Activated CD8-positive, alpha-beta memory T cell treated with anti-CD3 and anti-CD28 coated beads for 1 hour (primary cell): ENCODE data around the gene PATJ.
A peak's percentile ranks its signal among the peaks of the same experiment; 100 is the strongest.
"Not testable (repeated sequence)": the region's sequence is repeated elsewhere in the genome, so short reads cannot be mapped to it uniquely, and the experiment has no call there.

ENCODE experiments used
- DNase-seq, 2 donors: peaks; one replicate each; pipeline ENCODE4 v3.0.0-alpha.2; 2020; ENCODE audit warnings: low read depth in 1 of 2; ENCODE audit errors: extremely low read depth in 1 of 2

PATJ gene

GRCh38 chr1:62144238-62144831 lies 402.1 kb downstream of the PATJ start:
- DNase-seq: no peak

GRCh38 chr1:62159940-62160348 lies 417.7 kb downstream of the PATJ start:
- DNase-seq: no peak

GRCh38 chr1:62161711-62162110 lies 419.4 kb downstream of the PATJ start:
- DNase-seq: no peak

- DNase-seq: not testable (repeated sequence)
Observed at GRCh38 chr1:62170380-62170779, 428.1 kb downstream of the PATJ start.

- peak in 1 of 2 donors; percentile 3 for DNase-seq
Observed at GRCh38 chr1:62175568-62176179, 433.4 kb downstream of the PATJ start.

GRCh38 chr1:62176597-62177312 lies 434.5 kb downstream of the PATJ start:
- DNase-seq: no peak

- DNase-seq: no peak
Observed at GRCh38 chr1:62177621-62178020, 435.3 kb downstream of the PATJ start.

- DNase-seq: no peak
Observed at GRCh38 chr1:62178372-62178771, 436.1 kb downstream of the PATJ start.

- not testable (repeated sequence) for DNase-seq
Observed at GRCh38 chr1:62180054-62180453, 437.8 kb downstream of the PATJ start.

- no peak for DNase-seq
Observed at GRCh38 chr1:62180639-62181038, 438.4 kb downstream of the PATJ start.

- no peak for DNase-seq
Observed at GRCh38 chr1:62181532-62181931, 439.3 kb downstream of the PATJ start.

GRCh38 chr1:62182157-62182556 lies 439.9 kb downstream of the PATJ start:
- not testable (repeated sequence) for DNase-seq

- DNase-seq: not testable (repeated sequence)
Observed at GRCh38 chr1:62183164-62184020, 441.1 kb downstream of the PATJ start.

GRCh38 chr1:62184336-62184735 lies 442.1 kb downstream of the PATJ start:
- no peak for DNase-seq

GRCh38 chr1:62185233-62185632 lies 443.0 kb downstream of the PATJ start:
- DNase-seq: not testable (repeated sequence)

GRCh38 chr1:62185677-62186076 lies 443.4 kb downstream of the PATJ start:
- DNase-seq: no peak

- no peak for DNase-seq
Observed at GRCh38 chr1:62187548-62187947, 445.3 kb downstream of the PATJ start.

GRCh38 chr1:62188111-62188510 lies 445.8 kb downstream of the PATJ start:
- no peak for DNase-seq

- DNase-seq: no peak
Observed at GRCh38 chr1:62194651-62195544, 452.6 kb downstream of the PATJ start, which contains the start of gene L1TD1. Gene L1TD1, plus strand, starts transcription at chr1:62194849. Its CDS starts 11,780 bp downstream, at chr1:62206629.

- DNase-seq: no peak
Observed at GRCh38 chr1:62196086-62196690, 453.9 kb downstream of the PATJ start.
